Activated naive CD4-positive, alpha-beta T cell treated with anti-CD3 and anti-CD28 coated beads, Interleukin-2, amount 50 U/mL, for 16 hours (primary cell): ENCODE measurements around the gene TTC28.
"Not testable (repeated sequence)": the region's sequence is repeated elsewhere in the genome, so short reads cannot be mapped to it uniquely, and the experiment has no call there.

ENCODE experiments used
- DNase-seq: peaks from one replicate; pipeline ENCODE4 v3.0.0-alpha.2; 2020

The TTC28 gene

GRCh38 chr22:28123989-28124766 lies 555.5 kb downstream of the TTC28 start:
- DNase-seq = no peak

DNA sequence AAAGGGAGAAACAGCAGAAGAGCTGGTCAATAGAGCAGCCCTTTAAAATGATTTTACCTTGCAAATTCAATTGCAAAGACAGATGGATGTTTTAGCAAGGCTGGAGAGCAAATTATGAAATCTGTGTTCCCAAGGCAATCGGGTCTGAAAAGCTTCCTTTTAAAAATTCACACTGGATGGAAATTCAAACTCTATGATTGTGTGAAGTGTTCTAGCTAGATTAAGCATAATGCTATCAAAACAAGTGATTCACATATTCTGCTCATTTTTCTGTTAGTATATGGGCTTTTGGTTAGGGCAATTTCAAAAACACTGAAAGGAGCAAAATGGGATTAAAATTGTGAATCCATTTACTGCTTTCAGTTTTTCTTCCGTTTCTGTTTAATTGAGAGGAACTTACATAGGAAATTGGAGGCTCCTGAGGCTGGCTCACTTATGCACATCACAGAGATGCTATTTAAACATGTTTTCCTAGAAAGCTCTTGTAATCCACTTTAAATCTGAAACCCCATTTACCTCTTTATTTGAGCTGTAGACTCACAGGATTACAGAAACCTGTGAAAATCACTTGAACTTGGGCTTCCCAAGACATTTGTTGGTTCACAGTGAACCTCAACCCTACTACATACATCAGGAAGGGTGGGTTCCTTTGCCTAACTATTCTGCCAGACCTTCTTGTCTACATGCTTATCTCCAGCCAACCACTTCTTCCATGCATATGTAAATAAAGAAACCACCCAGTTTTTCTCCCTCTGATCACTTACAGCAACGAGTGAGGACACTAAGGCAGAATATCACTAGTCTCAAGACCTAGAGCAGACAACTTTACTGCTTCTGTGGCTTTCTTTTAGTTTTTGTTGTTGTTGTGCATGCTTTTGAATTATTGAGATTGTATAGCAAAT lies 558.7 kb downstream of the TTC28 start:
- DNase-seq = no peak

DNA sequence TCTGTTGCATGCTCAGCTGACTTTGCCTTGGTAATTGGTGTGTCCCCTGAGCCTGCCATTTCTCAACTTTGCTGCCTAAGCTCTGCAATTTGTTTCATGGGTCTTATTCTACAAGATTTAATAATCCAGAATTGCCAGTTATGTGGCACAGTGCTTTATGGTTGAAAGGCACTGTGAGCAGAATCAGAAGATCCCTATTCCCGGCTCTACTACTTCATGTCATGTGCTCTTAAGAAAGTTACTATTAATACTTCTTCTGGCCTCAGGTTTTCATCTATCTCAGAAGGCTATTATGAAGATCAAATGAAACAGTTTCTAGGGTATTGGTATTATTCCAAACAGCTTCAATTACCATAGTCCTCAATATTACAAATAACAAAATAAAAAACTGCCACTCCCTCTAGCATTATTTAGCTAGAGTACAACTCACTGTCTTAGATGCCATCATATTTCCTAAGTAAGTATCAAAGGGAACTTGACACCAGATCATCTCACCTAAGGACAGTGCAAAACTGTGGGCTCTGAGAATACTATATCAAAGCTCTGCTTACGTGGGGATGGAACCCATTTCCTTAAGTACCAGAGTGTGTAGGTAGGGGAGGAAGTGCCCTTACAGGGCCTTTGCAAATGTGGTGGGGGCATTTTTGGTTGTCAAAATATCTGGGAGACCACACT lies 560.5 kb downstream of the TTC28 start:
- no peak for DNase-seq

DNA sequence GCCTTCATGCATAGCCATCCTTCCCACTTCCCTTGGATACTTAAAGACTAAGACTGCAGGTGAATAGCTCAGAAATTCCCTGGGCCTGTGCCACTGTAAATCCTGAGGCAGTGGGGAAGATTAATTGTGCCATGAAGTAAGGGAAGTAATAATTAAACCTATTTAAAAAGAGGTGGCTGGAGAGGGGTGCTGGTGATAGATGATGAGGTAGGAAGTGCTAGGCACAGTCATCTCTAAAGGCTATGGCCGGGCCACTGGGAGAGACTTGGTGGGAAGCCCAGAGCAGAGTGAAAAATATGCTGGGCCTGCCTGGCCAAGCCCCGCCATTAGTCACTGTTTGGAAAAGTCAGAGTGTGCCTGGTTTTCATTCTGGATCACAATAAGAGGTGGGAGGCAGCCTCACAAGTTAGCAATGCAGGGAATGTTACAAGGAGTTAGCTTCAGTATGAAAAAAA lies 563.4 kb downstream of the TTC28 start:
- DNase-seq = no peak

GRCh38 chr22:28115426-28115825 lies 564.2 kb downstream of the TTC28 start:
- DNase-seq = no peak

GRCh38 chr22:28112548-28113043 lies 567.0 kb downstream of the TTC28 start:
- no peak for DNase-seq

DNA sequence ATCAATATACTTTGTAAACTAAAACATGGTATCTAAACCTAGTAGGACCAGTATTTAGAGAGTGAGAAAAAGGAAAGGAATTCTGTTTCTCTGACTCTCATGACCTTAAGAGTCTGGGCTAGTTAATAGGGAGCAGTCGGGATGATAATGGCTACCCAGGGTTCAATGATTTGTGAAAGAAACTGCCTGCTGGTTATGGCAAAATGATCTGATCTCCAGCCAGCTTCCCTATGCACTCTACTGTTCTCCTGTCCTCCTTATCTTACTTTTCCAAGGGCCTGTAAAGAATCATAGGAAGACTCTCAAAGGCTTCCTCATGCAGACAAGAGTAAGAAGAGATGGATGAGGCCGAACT lies 567.5 kb downstream of the TTC28 start:
- no peak for DNase-seq

GRCh38 chr22:28111501-28112189 lies 568.0 kb downstream of the TTC28 start:
- no peak for DNase-seq

- no peak for DNase-seq
Measured at GRCh38 chr22:28108851-28109250, 570.8 kb downstream of the TTC28 start.

DNA sequence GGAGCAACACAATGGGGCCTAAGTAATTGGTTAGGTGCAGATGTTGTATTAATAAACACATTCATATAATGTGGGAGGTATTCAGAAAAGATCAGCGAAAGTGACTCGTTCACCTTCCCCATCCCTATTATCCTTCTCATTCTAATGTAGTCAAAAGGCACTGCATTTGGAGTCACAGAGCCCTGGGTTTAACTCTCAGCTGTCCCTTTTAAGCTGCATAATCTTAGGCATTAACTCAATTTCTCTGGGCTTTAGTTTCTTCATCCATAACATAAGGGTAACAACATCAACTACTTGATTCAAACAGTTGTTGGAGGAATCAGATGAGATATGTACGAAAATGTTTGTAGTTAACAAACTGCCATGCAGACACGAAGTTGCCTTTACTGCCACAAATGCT lies 573.0 kb downstream of the TTC28 start:
- DNase-seq = no peak

DNA sequence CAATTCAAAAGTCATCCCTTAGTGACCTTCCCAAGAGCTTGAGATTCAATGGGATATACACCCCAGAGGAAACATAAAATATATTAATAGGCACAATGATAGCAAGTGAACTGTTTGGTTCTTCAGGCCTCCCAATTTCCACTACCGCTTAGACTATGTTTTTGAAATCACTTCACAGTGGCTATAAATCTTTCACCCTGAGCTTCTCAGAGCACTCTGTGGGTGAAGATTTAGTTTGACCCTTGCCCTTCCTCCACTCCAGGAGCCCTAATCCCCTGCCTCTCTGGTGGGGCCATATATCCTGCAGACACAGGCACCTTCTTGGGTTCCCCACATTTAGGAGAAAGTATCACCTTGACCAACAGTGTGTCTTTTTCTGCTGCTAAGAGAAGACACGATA lies 573.7 kb downstream of the TTC28 start:
- no peak for DNase-seq

DNA sequence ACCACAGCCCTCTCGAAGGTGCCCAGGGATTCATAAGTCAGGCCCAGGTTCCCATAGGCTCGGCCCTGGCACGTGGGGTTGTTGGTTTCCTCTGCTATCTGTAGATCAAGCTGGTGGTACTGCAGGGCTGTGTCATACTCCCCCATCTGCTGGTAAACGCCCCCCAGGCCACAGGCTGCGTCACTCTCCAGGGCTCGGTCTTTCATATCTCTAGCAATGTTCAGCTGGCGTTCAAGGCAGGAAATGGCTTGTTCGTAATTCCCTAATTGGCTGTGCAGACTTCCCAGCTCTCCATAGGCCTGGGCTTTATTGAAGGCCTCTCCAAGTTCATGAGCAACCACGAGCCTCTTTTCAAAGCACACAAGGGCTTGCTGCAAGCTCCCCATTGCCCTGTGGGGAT lies 574.2 kb downstream of the TTC28 start:
- DNase-seq = no peak

DNA sequence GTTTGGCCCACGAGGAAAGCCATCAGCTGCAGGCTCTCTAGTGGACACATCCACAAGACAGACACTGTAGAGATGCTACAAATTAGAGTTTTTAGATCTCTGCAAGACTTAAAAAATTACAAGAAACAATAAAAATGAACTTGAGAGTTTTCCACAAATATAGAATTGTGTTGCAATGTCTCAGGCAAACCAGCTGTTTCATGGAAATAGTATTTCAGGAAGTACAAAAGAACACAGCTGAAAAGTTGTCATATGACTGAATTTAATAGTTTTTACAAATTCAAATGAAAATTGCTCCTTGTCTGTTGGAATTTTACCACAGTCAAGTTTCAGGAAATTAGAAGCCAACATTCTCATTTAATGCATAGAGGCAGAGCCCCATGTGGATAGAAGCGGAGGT lies 576.0 kb downstream of the TTC28 start:
- no peak for DNase-seq

GRCh38 chr22:28102151-28102812 lies 577.4 kb downstream of the TTC28 start:
- no peak for DNase-seq

- no peak for DNase-seq
Measured at GRCh38 chr22:28097627-28098026, 582.0 kb downstream of the TTC28 start.

DNA sequence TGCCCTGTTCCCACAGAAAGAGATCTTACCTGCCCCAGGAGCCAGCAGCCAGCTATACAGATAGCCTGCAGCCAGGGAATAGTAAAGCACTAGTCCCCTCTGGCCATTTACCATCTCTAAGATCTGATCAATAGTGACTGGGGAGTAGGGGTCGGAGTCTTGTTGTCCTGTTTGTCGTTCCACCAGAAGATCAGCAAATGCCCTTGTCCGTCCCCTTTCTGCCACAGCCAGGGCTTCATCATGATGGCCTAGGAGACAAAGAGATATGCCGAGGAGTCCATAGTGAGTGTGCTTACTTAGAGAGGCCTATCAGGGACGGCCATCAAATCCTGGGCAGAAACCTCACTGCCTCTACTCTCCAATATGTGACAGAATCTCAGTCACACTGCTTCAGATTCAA lies 583.5 kb downstream of the TTC28 start:
- no peak for DNase-seq

- no peak for DNase-seq
Measured at GRCh38 chr22:28095316-28096095, 584.1 kb downstream of the TTC28 start.

GRCh38 chr22:28094771-28095170 lies 584.9 kb downstream of the TTC28 start:
- no peak for DNase-seq

DNA sequence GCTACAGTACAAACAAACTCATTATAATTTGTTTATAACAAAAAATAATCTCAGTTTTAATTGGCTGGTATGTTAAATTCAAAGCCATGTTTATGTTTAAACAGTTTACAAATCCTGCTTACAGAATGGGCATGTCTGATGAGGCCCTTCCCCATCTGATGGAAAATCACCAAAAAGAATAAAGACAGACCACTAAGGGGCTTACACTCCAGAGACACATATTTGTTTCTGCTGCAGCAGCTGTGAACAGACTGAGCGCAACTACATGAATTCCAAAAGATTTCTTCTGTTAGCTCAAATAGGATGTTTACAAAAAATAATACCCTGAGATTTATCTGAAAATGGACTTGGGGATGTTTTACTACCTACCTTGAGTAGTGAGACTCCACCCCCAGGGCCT lies 585.9 kb downstream of the TTC28 start:
- DNase-seq = no peak

- DNase-seq = no peak
Measured at GRCh38 chr22:28091486-28091885, 588.2 kb downstream of the TTC28 start.

- not testable (repeated sequence) for DNase-seq
Measured at GRCh38 chr22:28089541-28089940, 590.1 kb downstream of the TTC28 start.
